ENCODE data around the gene ZFP42.
"Not testable (repeated sequence)": the region's sequence is repeated elsewhere in the genome, so short reads cannot be mapped to it uniquely, and the experiment has no call there.

ZFP42 gene

GRCh38 chr4:187995322-187996207, at the start of gene ZFP42:
Gene ZFP42, plus strand, starts transcription at chr4:187995771. Its CDS starts 7,037 bp downstream, at chr4:188002808.
- no peak for DNase-seq (ENCODE audit: low read depth)

DNA sequence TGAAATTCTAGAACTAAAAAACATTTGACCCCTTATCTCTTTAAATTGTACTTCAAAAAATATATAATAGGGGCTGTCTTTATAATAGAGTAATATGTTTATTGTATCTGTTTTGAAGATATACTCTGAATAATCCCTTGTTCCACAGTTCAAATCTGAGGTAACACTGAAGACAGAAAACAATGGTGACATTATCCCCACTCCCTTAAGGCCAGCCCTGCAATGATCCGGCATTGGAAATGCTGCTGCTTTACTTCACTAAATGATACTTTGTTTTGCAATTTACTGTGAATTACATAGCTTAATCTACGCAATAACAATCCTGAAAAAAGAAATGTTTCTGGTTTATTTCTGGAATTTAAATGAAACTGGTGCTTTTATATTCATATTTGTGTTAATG, 34.4 kb upstream of the ZFP42 start:
- DNase-seq (ENCODE audit: low read depth), result no peak

GRCh38 chr4:187961961-187962360, 33.6 kb upstream of the ZFP42 start:
- DNase-seq (ENCODE audit: low read depth), result no peak

GRCh38 chr4:187962926-187963325, 32.6 kb upstream of the ZFP42 start:
- DNase-seq (ENCODE audit: low read depth), result no peak

DNA sequence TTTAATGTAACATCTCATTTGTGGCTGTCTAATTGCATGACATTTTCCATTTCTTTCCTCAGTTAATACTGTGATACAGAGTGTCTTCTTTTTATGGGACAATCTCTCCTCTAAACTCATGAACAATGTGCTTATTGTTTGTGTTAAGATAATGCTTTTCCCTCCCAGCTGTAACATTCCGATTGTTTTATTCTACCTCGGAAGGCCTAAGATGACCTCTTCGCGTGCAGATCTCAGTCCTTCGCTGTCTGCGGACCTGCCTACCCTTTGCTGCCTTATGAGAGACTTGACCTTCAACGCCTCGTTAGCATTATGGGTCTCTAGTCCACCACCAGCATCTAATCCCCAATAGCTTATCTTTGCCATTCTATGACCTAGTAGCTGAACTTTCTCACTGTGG, 29.8 kb upstream of the ZFP42 start:
- DNase-seq (ENCODE audit: low read depth), result no peak

- no peak for DNase-seq (ENCODE audit: low read depth)
Observed at GRCh38 chr4:187972135-187972534, 23.4 kb upstream of the ZFP42 start.

- no peak for DNase-seq (ENCODE audit: low read depth)
Observed at GRCh38 chr4:187983746-187984145, 11.8 kb upstream of the ZFP42 start.

DNA sequence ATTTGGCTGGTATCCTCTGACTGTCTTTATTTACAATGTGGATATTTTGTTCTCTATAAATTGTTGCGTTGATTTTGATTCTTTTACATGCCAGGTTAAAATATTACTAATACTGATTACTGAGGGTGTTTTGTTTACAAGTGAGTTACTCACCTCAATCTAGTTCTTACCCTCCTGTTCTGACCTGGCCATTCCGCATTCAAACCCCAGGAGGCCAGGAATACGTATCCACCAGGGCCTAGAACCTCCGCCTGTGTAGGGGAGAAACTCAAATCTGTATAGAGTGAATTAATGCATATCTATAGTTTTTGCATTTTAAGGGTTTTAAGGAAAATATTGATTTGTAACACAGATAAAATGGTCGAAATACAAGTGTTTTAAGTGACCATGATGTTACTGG, 2.6 kb upstream of the ZFP42 start:
- DNase-seq (ENCODE audit: low read depth), result no peak

GRCh38 chr4:187993827-187994226, 1.7 kb upstream of the ZFP42 start:
- no peak for DNase-seq (ENCODE audit: low read depth)

- no peak for DNase-seq (ENCODE audit: low read depth)
Observed at GRCh38 chr4:187996502-187997177, 1.1 kb downstream of the ZFP42 start.

DNA sequence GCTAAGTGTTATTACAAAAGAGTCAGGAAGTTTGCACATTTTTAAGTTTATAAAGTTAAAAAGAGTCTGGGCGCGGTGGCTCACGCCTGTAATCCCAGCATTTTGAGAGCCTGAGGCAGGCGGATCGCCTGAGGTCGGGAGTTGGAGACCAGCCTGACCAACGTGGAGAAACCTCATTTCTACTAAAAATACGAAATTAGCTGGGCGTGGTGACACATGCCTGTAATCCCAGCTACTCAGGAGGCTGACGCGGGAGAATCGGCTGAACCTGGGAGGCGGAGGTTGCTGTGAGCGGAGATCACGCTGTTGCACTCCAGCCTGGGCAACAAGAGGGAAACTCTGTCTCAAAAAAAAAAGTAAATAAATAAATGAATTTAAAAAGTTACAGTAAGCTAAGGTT, 2.4 kb downstream of the ZFP42 start:
- DNase-seq (ENCODE audit: low read depth), result not testable (repeated sequence)

- DNase-seq (ENCODE audit: low read depth), result no peak
Observed at GRCh38 chr4:187999406-187999932, 3.9 kb downstream of the ZFP42 start.

DNA sequence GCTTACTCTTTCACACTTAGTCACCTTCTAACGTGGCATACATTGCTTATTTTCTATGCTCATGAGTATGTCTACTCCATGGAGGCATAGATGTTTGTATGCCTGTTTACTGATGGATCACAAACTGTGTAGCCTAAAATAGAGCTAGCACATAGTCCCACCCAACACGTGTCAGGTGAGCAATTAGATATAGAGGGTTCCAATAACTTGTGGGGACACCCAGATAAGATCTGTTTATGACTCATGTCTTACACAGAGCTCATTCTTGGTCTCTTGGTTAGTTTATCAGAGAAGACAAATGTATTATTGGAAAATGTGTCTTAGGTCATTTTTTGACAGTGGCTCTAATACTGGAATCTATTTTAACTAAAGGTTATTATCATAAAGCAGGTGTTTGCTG, 6.8 kb downstream of the ZFP42 start:
- DNase-seq (ENCODE audit: low read depth), result no peak

GRCh38 chr4:188002751-188003150, 7.2 kb downstream of the ZFP42 start:
- no peak for DNase-seq (ENCODE audit: low read depth)

GRCh38 chr4:188005561-188005960, 10.0 kb downstream of the ZFP42 start:
- DNase-seq (ENCODE audit: low read depth), result no peak

DNA sequence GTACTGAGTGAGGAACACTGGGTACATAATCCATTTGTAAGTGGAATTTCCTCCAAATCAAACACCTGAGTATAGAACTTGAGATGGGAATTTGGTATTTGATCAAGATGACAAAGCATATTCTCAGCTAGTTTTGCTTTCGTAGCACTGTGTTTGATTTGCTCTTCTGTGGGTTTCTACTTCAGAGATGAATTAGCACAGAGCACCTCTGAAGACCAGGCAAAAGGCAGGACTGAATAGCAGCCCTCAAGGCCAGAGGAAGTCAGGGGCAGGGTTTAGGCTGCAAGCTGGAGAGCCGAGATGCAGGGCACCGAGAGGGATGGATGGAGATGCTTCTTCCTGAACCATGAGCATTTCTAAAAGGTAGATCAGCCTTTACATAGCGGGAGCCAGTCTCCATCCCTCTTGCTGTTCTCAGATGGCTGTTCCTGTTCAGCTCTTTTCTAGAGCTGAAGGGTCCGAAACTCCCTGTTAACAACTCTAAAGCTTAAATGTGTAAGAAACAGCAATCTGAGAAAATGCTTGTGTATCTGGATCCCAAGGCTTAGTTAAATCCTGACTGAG, 10.8 kb downstream of the ZFP42 start:
- no peak for DNase-seq (ENCODE audit: low read depth)

DNA sequence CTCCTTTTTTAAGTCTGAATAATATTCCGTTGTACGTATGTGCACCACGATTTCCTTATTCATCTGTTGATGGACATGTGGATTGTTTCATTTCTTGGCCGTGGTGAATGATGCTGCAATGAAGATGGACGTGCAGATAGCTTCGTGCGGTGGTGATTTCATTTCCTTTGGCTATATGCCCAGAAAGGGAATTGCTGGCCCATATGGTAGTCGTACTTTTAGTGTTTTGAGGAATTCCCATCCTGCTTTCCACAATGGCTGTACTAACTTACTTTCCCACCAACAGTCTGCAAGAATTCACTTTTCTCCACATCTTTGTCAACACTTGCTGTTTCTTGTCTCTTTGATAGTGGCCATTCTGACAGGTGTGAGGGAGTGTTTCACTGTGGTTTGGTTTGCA, 12.8 kb downstream of the ZFP42 start:
- no peak for DNase-seq (ENCODE audit: low read depth)

GRCh38 chr4:188012426-188012945, 16.9 kb downstream of the ZFP42 start:
- DNase-seq (ENCODE audit: low read depth), result no peak

DNA sequence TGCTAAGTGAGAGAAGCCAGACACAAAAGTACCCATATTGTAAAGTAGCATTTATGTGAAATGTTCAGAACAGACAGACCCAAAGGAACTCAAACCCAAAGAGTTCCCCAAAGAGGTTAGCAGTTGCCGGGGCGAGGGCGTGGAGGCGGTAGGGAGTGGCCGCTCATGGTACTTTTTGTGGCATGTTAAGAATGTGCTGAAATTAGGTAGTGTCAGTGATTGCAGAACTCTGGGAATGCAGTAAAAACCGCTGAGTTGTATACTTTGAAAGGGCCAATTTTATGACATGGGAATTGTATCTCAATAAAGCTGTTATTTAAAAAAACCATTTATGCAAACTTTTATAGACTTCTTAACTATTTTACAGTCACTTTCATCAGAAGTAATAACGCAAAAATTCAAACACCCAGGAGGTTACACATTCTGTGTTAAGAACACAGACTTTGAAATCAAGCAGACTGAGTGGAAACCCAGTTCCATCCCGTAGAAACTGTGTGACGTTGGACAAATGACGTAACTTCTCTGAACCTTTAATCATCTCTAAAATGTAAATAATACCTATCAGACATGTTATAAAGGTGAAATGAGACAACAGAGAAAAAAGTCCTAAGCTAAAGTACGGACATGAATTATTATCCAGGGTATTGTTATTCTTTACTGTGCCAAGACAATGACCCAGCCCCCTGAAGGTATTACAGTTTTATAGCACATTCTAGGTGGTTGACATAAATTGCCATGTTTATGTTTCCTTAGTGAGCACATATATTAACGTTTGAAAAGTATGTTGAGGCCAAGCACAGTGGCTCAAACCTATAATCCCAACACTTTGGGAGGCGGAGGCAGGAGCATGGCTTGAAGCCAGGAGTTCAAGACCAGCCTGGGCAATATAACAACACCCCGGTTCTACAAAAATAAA, 19.7 kb downstream of the ZFP42 start:
- DNase-seq (ENCODE audit: low read depth), result no peak

- DNase-seq (ENCODE audit: low read depth), result no peak
Observed at GRCh38 chr4:188016754-188017153, 21.2 kb downstream of the ZFP42 start.

GRCh38 chr4:188018262-188018661, 22.7 kb downstream of the ZFP42 start:
- DNase-seq (ENCODE audit: low read depth), result no peak

All from activated T-helper 9 cell treated with anti-CD3 and anti-CD28 coated beads, Interleukin-2, amount 50 U/mL, for 16 hours (primary cell).